WTC11 (cell line): ENCODE data around the gene SP3. TPM values are rescaled to one million over a fixed set of nuclear protein-coding genes. Genes with fewer than 3 reads are reported as not detected.

Experiments used
- ATAC-seq: fragments of 200-7000 bp; cut with Tn5 transposase; 2 replicates; pipeline ENCODE4 v1.10.0; 2021; ENCODE audit warnings: mild to moderate bottlenecking, moderate library complexity
- CTCF ChIA-PET: fragments of 300-600 bp; sonication (Branson Sonifier 250); formaldehyde crosslinking; loops from one replicate; lab custom pipeline; 2021; ENCODE audit warnings: antibody characterized with exemption; lab: Charles Lee
- POLR2A ChIA-PET: fragments of 350-600 bp; sonication (Branson Sonifier 250); formaldehyde crosslinking; loops from one replicate; lab custom pipeline; 2021; ENCODE audit warnings: antibody characterized with exemption; lab: Charles Lee
- DNase-seq: peaks from one replicate; pipeline ENCODE4 v3.0.0; 2021; ENCODE audit warnings: low spot score
- H3K27ac Mint-ChIP-seq: 2 replicates; pipeline ENCODE4 v1.8.0; 2021; ENCODE audit warnings: mixed read lengths
- H3K27me3 Mint-ChIP-seq: 2 replicates; pipeline ENCODE4 v1.8.0; 2021; ENCODE audit warnings: low read depth, mild to moderate bottlenecking, moderate library complexity, mixed read lengths
- H3K36me3 Mint-ChIP-seq: 2 replicates; pipeline ENCODE4 v1.8.0; 2021; ENCODE audit warnings: mixed read lengths
- H3K4me1 Mint-ChIP-seq: 2 replicates; pipeline ENCODE4 v1.8.0; 2022; ENCODE audit warnings: mixed read lengths
- H3K4me3 Mint-ChIP-seq: 2 replicates; pipeline ENCODE4 v1.8.0; 2021; ENCODE audit warnings: mild to moderate bottlenecking, moderate library complexity, mixed read lengths
- H3K9me3 Mint-ChIP-seq: 2 replicates; pipeline ENCODE4 v1.8.0; 2021; ENCODE audit warnings: mixed read lengths
- ETV6 ChIP-seq: sonication (generic); formaldehyde crosslinking; IDR thresholded peaks from 2 replicates; pipeline ENCODE4 v1.8.1; 2022; ENCODE audit warnings: mild to moderate bottlenecking, missing genetic modification reagents
- HMGA2 ChIP-seq: fragments of 250-450 bp; sonication (Bioruptor Pico); IDR thresholded peaks from 2 replicates; pipeline ENCODE4 v1.4.0; 2021; ENCODE audit warnings: mild to moderate bottlenecking, moderate library complexity
- JAZF1 ChIP-seq: fragments of 250-450 bp; sonication (Bioruptor Pico); IDR thresholded peaks from 2 replicates; pipeline ENCODE4 v1.9.0; 2021; ENCODE audit warnings: moderate library complexity, mild to moderate bottlenecking, inconsistent platforms
- MXD4 ChIP-seq: fragments of 250-450 bp; sonication (Bioruptor Pico); IDR thresholded peaks from 2 replicates; pipeline ENCODE4 v1.8.0; 2021; ENCODE audit warnings: mild to moderate bottlenecking, moderate library complexity, borderline replicate concordance
- RELA ChIP-seq: sonication (generic); formaldehyde crosslinking; IDR thresholded peaks from 2 replicates; pipeline ENCODE4 v1.8.1; 2022; ENCODE audit warnings: missing genetic modification reagents, mild to moderate bottlenecking, borderline replicate concordance
- SOX15 ChIP-seq: fragments of 250-450 bp; sonication (Bioruptor Pico); IDR thresholded peaks from 2 replicates; pipeline ENCODE4 v1.9.0; 2021; ENCODE audit warnings: mild to moderate bottlenecking
- ZNF138 ChIP-seq: sonication (generic); formaldehyde crosslinking; conservative IDR thresholded peaks from 2 replicates; pipeline ENCODE4 v1.8.1; 2022; ENCODE audit warnings: mild to moderate bottlenecking, moderate library complexity, missing genetic modification reagents
- ZNF219 ChIP-seq: sonication (generic); formaldehyde crosslinking; IDR thresholded peaks from 2 replicates; pipeline ENCODE4 v1.8.0; 2023; ENCODE audit warnings: missing genetic modification reagents, mild to moderate bottlenecking, borderline replicate concordance
- ZNF416 ChIP-seq: fragments of 250-450 bp; sonication (Bioruptor Pico); IDR thresholded peaks from 2 replicates; pipeline ENCODE4 v1.9.0; 2021; ENCODE audit warnings: mild to moderate bottlenecking, inconsistent platforms
- total RNA-seq: library from RNA; stranded (reverse); gene quantifications from 3 replicates; pipeline ENCODE4 v1.2.3, GENCODE V29; 2021
- TF ChIP-seq, protein P1 (sequence below): sonication (generic); formaldehyde crosslinking; IDR thresholded peaks from 2 replicates; pipeline ENCODE4 v1.8.0; 2022; ENCODE audit warnings: mild to moderate bottlenecking, missing genetic modification reagents
- TF ChIP-seq, protein P2 (sequence below): sonication (generic); formaldehyde crosslinking; IDR thresholded peaks from 2 replicates; pipeline ENCODE4 v1.8.0; 2022; ENCODE audit warnings: mild to moderate bottlenecking, missing genetic modification reagents
- TF ChIP-seq, protein P3 (sequence below): sonication (generic); formaldehyde crosslinking; IDR thresholded peaks from 2 replicates; pipeline ENCODE4 v1.8.0; 2023; ENCODE audit warnings: missing genetic modification reagents, mild to moderate bottlenecking, borderline replicate concordance
- TF ChIP-seq, protein P4 (sequence below): sonication (generic); formaldehyde crosslinking; IDR thresholded peaks from 2 replicates; pipeline ENCODE4 v1.8.1; 2023; ENCODE audit warnings: mild to moderate bottlenecking, moderate library complexity, missing genetic modification reagents
- TF ChIP-seq, protein P5 (sequence below): fragments of 250-450 bp; sonication (Bioruptor Pico); IDR thresholded peaks from 2 replicates; pipeline ENCODE4 v1.9.0; 2021; ENCODE audit warnings: moderate library complexity, mild to moderate bottlenecking, inconsistent platforms, borderline replicate concordance
- TF ChIP-seq, protein P6 (sequence below): sonication (generic); formaldehyde crosslinking; IDR thresholded peaks from 2 replicates; pipeline ENCODE4 v1.8.1; 2023; ENCODE audit warnings: mild to moderate bottlenecking, missing genetic modification reagents, moderate library complexity
- TF ChIP-seq, protein P7 (sequence below): sonication (generic); formaldehyde crosslinking; IDR thresholded peaks from 2 replicates; pipeline ENCODE4 v1.8.1; 2023; ENCODE audit warnings: mild to moderate bottlenecking, missing genetic modification reagents
- TF ChIP-seq, protein P8 (sequence below): fragments of 250-450 bp; sonication (Bioruptor Pico); conservative IDR thresholded peaks from 2 replicates; pipeline ENCODE4 v1.9.0; 2021; ENCODE audit warnings: mild to moderate bottlenecking

SP3 gene
- total RNA-seq, 1 experiment from 2014 or later = 88.5 TPM

DNA sequence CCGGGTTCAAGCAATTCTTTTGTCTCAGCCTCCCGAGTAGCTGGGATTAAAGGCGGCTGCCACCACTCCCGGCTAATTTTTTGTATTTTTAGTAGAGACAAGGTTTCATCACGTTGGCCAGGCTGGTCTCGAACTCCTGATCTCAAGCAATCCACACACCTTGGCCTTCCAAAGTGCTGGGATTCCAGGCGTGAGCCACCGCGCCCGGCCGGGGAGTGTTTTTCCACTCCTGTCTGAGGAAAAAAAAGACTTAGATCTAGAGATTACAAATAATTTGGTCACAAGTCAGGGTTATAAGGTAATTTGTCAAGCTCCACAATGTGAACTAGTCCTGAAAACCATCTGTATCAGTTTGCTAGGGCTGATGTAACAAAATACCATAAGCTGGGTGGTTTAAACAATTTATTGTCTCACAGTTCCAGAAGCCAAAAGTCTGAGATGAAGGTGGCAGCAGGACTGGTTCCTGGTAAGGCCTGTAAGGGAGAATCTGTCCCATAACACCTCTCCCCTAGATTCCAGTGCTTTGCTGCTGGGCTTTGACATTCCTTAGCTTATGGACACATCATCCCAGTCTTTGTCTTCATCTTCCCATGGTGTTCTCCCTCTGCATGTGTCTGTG, 40.7 kb upstream of the SP3 start:
- Mint-ChIP-seq H3K4me3 (no peak overlapping the region), H3K4me1 (peaks cover 7% of the 10 kb centered on the region), H3K36me3 (no peaks in the 10 kb centered on the region), H3K27me3 (no peaks in the 10 kb centered on the region), H3K9me3 (no peaks in the 10 kb centered on the region), H3K27ac (no peak overlapping the region)
- ChIA-PET POLR2A (no interaction called here), CTCF (no interaction called here)
- DNase-seq = no peak
- no peak for ATAC-seq
- no peak for TF ChIP-seq ZNF138 (CRISPR knock-in tag)
- TF ChIP-seq, protein P1, sequence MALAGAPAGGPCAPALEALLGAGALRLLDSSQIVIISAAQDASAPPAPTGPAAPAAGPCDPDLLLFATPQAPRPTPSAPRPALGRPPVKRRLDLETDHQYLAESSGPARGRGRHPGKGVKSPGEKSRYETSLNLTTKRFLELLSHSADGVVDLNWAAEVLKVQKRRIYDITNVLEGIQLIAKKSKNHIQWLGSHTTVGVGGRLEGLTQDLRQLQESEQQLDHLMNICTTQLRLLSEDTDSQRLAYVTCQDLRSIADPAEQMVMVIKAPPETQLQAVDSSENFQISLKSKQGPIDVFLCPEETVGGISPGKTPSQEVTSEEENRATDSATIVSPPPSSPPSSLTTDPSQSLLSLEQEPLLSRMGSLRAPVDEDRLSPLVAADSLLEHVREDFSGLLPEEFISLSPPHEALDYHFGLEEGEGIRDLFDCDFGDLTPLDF (CRISPR knock-in tag) = no peak
- no peak for TF ChIP-seq ZNF219 (CRISPR knock-in tag)
- TF ChIP-seq RELA (CRISPR knock-in tag) = no peak
- no peak for TF ChIP-seq MXD4
- TF ChIP-seq, protein P2, sequence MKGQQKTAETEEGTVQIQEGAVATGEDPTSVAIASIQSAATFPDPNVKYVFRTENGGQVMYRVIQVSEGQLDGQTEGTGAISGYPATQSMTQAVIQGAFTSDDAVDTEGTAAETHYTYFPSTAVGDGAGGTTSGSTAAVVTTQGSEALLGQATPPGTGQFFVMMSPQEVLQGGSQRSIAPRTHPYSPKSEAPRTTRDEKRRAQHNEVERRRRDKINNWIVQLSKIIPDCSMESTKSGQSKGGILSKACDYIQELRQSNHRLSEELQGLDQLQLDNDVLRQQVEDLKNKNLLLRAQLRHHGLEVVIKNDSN (CRISPR knock-in tag) = no peak
- TF ChIP-seq, protein P3, sequence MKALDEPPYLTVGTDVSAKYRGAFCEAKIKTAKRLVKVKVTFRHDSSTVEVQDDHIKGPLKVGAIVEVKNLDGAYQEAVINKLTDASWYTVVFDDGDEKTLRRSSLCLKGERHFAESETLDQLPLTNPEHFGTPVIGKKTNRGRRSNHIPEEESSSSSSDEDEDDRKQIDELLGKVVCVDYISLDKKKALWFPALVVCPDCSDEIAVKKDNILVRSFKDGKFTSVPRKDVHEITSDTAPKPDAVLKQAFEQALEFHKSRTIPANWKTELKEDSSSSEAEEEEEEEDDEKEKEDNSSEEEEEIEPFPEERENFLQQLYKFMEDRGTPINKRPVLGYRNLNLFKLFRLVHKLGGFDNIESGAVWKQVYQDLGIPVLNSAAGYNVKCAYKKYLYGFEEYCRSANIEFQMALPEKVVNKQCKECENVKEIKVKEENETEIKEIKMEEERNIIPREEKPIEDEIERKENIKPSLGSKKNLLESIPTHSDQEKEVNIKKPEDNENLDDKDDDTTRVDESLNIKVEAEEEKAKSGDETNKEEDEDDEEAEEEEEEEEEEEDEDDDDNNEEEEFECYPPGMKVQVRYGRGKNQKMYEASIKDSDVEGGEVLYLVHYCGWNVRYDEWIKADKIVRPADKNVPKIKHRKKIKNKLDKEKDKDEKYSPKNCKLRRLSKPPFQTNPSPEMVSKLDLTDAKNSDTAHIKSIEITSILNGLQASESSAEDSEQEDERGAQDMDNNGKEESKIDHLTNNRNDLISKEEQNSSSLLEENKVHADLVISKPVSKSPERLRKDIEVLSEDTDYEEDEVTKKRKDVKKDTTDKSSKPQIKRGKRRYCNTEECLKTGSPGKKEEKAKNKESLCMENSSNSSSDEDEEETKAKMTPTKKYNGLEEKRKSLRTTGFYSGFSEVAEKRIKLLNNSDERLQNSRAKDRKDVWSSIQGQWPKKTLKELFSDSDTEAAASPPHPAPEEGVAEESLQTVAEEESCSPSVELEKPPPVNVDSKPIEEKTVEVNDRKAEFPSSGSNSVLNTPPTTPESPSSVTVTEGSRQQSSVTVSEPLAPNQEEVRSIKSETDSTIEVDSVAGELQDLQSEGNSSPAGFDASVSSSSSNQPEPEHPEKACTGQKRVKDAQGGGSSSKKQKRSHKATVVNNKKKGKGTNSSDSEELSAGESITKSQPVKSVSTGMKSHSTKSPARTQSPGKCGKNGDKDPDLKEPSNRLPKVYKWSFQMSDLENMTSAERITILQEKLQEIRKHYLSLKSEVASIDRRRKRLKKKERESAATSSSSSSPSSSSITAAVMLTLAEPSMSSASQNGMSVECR (CRISPR knock-in tag) = no peak
- no peak for TF ChIP-seq ZNF416 (CRISPR knock-in tag)
- TF ChIP-seq, protein P4, sequence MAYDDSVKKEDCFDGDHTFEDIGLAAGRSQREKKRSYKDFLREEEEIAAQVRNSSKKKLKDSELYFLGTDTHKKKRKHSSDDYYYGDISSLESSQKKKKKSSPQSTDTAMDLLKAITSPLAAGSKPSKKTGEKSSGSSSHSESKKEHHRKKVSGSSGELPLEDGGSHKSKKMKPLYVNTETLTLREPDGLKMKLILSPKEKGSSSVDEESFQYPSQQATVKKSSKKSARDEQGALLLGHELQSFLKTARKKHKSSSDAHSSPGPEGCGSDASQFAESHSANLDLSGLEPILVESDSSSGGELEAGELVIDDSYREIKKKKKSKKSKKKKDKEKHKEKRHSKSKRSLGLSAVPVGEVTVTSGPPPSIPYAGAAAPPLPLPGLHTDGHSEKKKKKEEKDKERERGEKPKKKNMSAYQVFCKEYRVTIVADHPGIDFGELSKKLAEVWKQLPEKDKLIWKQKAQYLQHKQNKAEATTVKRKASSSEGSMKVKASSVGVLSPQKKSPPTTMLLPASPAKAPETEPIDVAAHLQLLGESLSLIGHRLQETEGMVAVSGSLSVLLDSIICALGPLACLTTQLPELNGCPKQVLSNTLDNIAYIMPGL = no peak
- no peak for TF ChIP-seq HMGA2
- no peak for TF ChIP-seq JAZF1 (CRISPR knock-in tag)
- no peak for TF ChIP-seq SOX15 (CRISPR knock-in tag)
- TF ChIP-seq, protein P5, sequence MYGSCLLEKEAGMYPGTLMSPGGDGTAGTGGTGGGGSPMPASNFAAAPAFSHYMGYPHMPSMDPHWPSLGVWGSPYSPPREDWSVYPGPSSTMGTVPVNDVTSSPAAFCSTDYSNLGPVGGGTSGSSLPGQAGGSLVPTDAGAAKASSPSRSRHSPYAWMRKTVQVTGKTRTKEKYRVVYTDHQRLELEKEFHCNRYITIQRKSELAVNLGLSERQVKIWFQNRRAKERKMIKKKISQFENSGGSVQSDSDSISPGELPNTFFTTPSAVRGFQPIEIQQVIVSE (CRISPR knock-in tag) = no peak
- TF ChIP-seq, protein P6, sequence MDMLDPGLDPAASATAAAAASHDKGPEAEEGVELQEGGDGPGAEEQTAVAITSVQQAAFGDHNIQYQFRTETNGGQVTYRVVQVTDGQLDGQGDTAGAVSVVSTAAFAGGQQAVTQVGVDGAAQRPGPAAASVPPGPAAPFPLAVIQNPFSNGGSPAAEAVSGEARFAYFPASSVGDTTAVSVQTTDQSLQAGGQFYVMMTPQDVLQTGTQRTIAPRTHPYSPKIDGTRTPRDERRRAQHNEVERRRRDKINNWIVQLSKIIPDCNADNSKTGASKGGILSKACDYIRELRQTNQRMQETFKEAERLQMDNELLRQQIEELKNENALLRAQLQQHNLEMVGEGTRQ = no peak
- no peak for TF ChIP-seq ETV6
- TF ChIP-seq, protein P7, sequence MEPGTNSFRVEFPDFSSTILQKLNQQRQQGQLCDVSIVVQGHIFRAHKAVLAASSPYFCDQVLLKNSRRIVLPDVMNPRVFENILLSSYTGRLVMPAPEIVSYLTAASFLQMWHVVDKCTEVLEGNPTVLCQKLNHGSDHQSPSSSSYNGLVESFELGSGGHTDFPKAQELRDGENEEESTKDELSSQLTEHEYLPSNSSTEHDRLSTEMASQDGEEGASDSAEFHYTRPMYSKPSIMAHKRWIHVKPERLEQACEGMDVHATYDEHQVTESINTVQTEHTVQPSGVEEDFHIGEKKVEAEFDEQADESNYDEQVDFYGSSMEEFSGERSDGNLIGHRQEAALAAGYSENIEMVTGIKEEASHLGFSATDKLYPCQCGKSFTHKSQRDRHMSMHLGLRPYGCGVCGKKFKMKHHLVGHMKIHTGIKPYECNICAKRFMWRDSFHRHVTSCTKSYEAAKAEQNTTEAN = no peak
- TF ChIP-seq, protein P8, sequence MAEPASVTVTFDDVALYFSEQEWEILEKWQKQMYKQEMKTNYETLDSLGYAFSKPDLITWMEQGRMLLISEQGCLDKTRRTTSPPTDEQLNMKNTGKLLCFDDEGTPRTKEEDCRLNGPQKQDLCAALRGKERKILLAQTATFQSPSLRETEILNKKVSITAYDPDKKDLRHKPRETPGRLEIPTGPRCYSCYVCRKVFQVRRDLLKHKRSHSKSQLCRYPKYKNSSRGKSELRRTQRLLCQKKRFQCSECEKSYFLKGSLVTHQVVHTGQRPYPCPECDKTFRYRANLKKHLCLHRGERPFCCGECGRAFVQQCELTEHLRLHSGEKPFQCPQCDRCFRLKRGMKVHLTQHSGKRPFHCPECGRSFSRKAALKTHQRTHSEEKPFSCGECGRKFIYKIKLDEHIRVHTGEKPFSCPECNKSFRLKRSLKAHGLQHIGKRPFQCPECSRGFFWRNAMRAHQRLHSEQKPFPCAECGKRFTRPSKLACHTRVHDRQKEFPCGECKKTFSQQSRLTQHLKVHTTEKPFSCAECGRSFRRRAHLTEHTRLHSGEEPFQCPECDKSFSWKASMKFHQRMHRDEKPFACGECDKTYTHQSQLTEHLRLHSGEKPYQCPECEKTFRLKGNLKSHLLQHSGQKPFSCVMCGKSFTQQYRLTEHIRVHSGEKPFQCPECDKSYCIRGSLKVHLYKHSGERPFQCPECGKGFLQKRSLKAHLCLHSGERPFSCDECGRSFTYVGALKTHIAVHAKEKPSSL (CRISPR knock-in tag) = no peak
